Right ventricle myocardium inferior (tissue), 1 donor: ENCODE data around the gene SULT2A1. TPM values are rescaled to one million over a fixed set of nuclear protein-coding genes. Genes with fewer than 3 reads are reported as not detected.
"Not testable (repeated sequence)": the region's sequence is repeated elsewhere in the genome, so short reads cannot be mapped to it uniquely, and the experiment has no call there.

ENCODE experiments used
- ATAC-seq: fragments of 200-7000 bp; cut with Tn5 transposase; one replicate; pipeline ENCODE4 v1.9.1; 2020; ENCODE audit warnings: mild to moderate bottlenecking, moderate library complexity
- DNase-seq: peaks from one replicate; pipeline ENCODE4 v3.0.0; 2021; ENCODE audit errors: missing footprints
- intact Hi-C: fragments of 100-400 bp; cut with DNase I; formaldehyde crosslinking; loops from one replicate; pipeline ENCODE4 v1.11.0; 2022
- total RNA-seq: library from RNA; stranded (reverse); fragmentation: NEBNext Ultra II Directional; extraction: Animal tissue kit (Norgen Biotek cat#: 25700); gene quantifications from one replicate; pipeline ENCODE4 v1.2.1, GENCODE V29; 2021
- donor health status: DM: no; HTN: yes; CAD: no; lungs with severe emphysema.

SULT2A1 gene
- total RNA-seq, 1 donor from 2014 or later = not detected

- DNase-seq (no peak), ATAC-seq (no peak)
- intact Hi-C loops = no loop called here
Measured at GRCh38 chr19:47865166-47865565, 20.9 kb downstream of the SULT2A1 start.

GRCh38 chr19:47863514-47863936 is 22.6 kb downstream of the SULT2A1 start:
- ATAC-seq (peak; percentile 93), DNase-seq (peak; percentile 90)
- intact Hi-C loops = loop anchor here (5.0 kb wide), 1 partner anchor 51 kb away; no protein-coding TSS in a partner anchor

- DNase-seq (no peak), ATAC-seq (no peak)
- intact Hi-C loops = loop anchor here (5.0 kb wide), 1 partner anchor 49 kb away; no protein-coding TSS in a partner anchor
Measured at GRCh38 chr19:47861630-47862029, 24.5 kb downstream of the SULT2A1 start.

GRCh38 chr19:47860602-47861297 is 25.4 kb downstream of the SULT2A1 start:
- intact Hi-C loops = loop anchor here (5.0 kb wide), 1 partner anchor 48 kb away; no protein-coding TSS in a partner anchor
- no peak for DNase-seq
- ATAC-seq = no peak

- intact Hi-C loops = loop anchor here (5.0 kb wide), 1 partner anchor 48 kb away; no protein-coding TSS in a partner anchor
- not testable (repeated sequence) for ATAC-seq, DNase-seq
Measured at GRCh38 chr19:47859838-47860237, 26.3 kb downstream of the SULT2A1 start.

- ATAC-seq, intact Hi-C loops, DNase-seq: not testable (repeated sequence)
Measured at GRCh38 chr19:47858646-47859285, 27.3 kb downstream of the SULT2A1 start, which contains the start of gene TPRX2. Gene TPRX2, plus strand, starts transcription at chr19:47859235. Its CDS starts 12 bp downstream, at chr19:47859247.

- DNase-seq, intact Hi-C loops: not testable (repeated sequence)
Measured at GRCh38 chr19:47858231-47858630, 27.9 kb downstream of the SULT2A1 start.

GRCh38 chr19:47854459-47854858 is 31.7 kb downstream of the SULT2A1 start:
- intact Hi-C loops = no loop called here
- DNase-seq (no peak), ATAC-seq (no peak)

More at GRCh38 chr19:47858231-47858630, 27.9 kb downstream of the SULT2A1 start:
- ATAC-seq = not testable (repeated sequence)

- intact Hi-C loops = no loop called here
- no peak for ATAC-seq
- no peak for DNase-seq
Measured at GRCh38 chr19:47853003-47853402, 33.1 kb downstream of the SULT2A1 start.

- DNase-seq (no peak), ATAC-seq (no peak)
- intact Hi-C loops = no loop called here
Measured at GRCh38 chr19:47848823-47849473, 37.2 kb downstream of the SULT2A1 start.

GRCh38 chr19:47848425-47848822 is 37.7 kb downstream of the SULT2A1 start:
- intact Hi-C loops = no loop called here
- ATAC-seq (no peak), DNase-seq (no peak)

- intact Hi-C loops = no loop called here
- no peak for ATAC-seq
- DNase-seq = no peak
Measured at GRCh38 chr19:47842941-47843340, 43.2 kb downstream of the SULT2A1 start.

GRCh38 chr19:47839913-47840312 is 46.2 kb downstream of the SULT2A1 start:
- intact Hi-C loops = no loop called here
- DNase-seq (no peak), ATAC-seq (no peak)

GRCh38 chr19:47839411-47839810 is 46.7 kb downstream of the SULT2A1 start:
- intact Hi-C loops = no loop called here
- ATAC-seq (no peak), DNase-seq (no peak)

- intact Hi-C loops = no loop called here
- DNase-seq = peak; percentile 11
- ATAC-seq = no peak
Measured at GRCh38 chr19:47836038-47836437, 50.1 kb downstream of the SULT2A1 start.

GRCh38 chr19:47832723-47833122 is 53.4 kb downstream of the SULT2A1 start:
- ATAC-seq (no peak), DNase-seq (no peak)
- intact Hi-C loops = no loop called here

GRCh38 chr19:47826800-47827199 is 59.3 kb downstream of the SULT2A1 start:
- no peak for ATAC-seq
- intact Hi-C loops = no loop called here
- DNase-seq = no peak

- DNase-seq (no peak), ATAC-seq (no peak)
- intact Hi-C loops = no loop called here
Measured at GRCh38 chr19:47824396-47824795, 61.7 kb downstream of the SULT2A1 start.

- ATAC-seq = no peak
- DNase-seq = no peak
- intact Hi-C loops = no loop called here
Measured at GRCh38 chr19:47821460-47822020, 64.6 kb downstream of the SULT2A1 start, which contains the start of gene CRX. Gene CRX, plus strand, starts transcription at chr19:47821937. Its CDS starts 12,507 bp downstream, at chr19:47834444.
